ENCODE results near the gene FLAD1. TPM values are rescaled to one million over a fixed set of nuclear protein-coding genes. Genes with fewer than 3 reads are reported as not detected.

Gene FLAD1
- 10.0 and 13.7 TPM in 2 replicates for total RNA-seq

DNA sequence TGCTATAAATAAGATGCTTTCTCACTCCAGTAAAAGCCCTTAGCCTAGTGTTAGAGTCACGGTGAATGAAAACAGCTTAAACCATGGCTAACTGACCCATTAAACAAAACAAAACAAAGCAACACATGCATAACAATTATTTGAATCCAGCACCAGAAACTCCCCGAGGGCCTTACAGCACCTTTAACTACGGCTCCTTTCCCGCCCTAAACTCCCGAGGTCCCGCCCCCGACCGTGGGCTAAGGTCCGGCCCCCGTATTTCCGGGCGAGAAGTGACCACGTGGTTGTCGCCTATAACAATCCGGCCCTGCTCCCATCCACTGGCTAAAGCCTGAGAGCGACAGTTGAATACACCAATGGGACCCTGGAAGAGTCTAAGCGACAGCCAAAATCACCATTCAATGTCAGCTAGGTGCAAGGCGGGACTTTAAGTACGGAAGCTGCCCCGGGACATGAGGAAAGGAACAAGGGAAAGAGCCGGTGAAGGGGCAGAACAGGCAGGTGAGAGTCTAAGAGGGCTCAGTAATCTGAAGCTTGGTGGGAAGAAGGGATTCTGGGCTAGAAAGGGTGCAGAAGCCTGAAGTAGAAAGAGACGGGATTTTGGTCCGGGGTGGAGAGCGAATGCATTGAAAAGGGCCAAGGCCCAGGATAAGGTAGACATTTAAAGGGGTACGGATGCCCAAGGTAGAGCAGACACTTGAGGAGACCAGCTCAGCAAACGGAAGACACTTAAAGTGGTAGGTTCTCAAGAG is at the start of gene FLAD1:
FLAD1 (plus strand) TSS at position 448 of the 752 bp plus-strand sequence. CDS start 351 bp downstream, outside the sequence.

DNA sequence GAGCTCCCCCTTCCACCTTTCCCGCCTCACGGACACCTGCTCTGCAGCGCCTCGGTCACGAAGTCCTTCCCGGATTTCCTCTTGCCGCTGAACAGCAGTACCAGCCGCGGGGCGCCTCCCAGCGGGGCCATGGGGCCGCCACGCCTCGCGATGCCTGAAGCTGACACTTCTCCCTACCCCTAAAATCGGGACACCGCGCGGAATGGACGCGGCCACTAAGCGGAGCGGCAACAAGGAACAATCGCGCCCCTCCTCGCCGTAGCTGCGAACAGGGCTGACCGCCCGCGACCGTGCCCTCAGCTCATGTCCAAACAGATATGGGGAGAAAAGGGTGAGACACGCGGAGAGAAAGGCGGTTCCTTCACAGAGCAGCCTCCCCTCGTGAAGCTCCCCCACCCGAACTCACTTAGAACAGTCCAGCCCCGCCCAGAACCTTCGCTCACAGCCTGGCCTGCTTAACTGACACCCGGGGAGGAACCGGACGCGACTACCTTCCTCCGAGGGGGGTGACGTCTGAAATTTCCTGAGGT is 46.5 kb upstream of the FLAD1 start, which contains the start of gene PMVK:
PMVK (minus strand) TSS at position 165 of the 530 bp plus-strand sequence; CDS start at position 131, 34 bp downstream.

DNA sequence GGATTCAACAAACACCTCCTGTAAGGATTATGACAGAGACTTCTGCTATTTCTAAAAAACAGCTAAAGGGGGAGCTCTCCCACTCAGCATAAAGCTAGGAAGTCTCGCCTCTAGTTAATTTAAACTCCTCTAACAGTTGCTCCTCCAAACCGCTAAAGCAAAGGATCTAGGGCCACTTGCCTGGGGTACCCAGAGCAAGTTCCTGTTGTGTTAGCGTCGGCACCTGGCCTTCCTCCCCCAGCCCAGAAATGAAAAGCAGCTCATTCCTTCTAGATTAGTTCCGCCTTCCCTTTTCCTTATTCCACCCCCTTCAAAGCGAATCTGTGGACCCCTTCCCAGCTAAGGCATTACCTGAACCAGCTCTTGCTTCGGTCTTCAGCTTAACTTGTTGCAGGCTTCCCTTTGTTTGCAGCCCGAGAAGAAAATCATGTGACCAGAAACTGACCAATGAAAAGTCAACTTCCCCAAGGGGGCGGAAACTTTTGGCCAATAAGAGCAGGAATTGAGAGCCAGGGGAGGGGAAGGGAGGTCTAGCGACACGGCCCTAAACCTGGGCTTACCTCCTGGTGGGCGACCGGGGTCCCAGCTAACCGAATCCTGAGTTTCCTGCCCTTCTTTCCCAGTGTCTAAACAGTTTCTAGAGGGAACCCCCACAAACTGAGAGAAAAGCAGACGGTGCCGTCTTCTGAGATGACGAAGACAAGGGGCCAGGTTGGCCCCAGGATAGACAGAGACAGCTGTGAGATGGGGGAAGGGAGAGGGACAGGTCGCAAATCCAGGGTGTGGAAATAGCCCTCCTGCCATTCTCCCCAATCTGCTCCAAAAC is 27.2 kb upstream of the FLAD1 start, which contains the start of gene PBXIP1:
PBXIP1 (minus strand) TSS at position 382 of the 826 bp plus-strand sequence. CDS start 2,378 bp downstream, outside the sequence.

DNA sequence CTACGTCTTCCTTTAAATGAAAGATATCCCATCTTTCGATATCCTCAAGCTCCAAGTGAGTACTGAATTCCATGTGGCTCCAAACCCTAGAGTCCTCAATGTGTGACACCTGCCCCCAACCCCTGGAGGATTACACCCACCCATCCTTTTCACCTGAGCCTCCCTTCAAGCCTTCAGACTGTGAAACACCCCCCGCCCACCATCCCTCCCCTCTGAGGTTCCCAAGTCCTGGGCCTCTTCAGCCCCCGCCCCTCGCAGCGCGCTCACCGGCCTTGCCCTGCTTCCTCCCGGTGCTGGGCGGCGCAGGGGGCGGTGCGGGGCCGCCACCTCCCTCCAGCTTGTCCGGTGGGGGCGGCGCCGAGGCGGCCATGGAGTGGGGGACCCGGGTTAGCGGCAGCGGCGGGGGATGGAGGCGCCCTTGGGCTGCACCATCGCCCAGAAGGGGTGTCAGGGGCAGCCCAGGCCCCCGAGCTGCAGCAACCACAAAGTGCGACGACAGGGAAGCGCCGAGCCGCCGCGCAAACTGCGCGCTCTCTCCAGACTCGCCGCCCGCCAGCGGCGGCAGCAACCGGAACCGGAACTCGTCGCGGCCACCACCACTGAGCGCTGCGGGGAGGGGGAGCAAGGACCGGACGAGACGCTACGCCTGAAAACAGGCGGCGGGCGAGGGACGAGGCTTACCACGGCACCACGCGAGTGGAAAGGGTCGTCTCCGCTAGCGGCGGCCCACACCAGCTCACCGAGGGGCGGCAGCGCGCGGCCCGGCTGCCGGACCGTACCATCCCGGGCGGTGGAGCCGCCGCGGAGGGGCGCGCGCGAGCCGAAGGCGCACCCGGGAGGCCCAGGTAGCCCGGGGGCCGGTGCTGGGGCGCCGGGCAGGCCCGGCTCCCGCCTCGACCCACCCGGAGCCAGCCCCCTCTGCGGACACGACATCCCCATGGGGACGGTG is 21.7 kb upstream of the FLAD1 start, which contains the start of gene PYGO2:
PYGO2 (minus strand) TSS at position 576 of the 949 bp plus-strand sequence; CDS start at position 370, 206 bp downstream.

DNA sequence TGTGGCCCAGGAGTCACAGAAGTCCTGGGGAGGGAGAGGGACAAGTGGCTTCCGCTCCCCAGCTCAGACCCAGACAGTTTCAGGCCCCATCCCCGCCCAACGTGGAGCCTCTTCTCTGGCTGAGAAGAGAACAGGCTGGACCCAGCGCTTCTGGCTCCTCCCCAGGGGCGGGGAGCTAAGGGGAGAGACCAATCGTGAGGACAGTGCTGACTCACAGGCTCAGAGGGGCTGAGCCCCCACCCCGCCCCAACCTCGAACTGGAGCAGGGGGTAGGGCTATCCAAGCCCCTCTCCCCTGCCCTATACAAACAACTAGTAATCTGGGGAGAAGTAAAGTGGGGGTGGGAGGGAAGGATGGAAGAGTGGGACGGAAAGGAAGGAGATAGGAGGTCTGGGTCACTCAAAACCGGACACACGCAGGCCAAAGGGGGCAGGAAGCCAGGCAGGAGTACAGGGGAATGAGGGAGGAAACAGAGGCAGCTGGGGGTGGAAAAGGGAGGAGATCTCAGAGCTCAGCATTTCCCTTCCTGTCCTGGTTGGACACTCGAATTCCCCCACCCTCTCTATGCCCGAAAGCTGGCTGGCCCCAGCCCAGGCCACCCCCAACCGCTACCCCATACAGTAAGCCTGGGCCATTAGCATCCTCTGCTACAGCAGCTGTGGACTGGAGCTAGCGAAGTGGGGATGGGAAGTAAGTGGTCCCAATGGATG is 12.4 kb upstream of the FLAD1 start, which contains the start of gene SHC1:
SHC1 (minus strand) TSS at position 117 of the 710 bp plus-strand sequence. CDS start 221 bp downstream, outside the sequence.

DNA sequence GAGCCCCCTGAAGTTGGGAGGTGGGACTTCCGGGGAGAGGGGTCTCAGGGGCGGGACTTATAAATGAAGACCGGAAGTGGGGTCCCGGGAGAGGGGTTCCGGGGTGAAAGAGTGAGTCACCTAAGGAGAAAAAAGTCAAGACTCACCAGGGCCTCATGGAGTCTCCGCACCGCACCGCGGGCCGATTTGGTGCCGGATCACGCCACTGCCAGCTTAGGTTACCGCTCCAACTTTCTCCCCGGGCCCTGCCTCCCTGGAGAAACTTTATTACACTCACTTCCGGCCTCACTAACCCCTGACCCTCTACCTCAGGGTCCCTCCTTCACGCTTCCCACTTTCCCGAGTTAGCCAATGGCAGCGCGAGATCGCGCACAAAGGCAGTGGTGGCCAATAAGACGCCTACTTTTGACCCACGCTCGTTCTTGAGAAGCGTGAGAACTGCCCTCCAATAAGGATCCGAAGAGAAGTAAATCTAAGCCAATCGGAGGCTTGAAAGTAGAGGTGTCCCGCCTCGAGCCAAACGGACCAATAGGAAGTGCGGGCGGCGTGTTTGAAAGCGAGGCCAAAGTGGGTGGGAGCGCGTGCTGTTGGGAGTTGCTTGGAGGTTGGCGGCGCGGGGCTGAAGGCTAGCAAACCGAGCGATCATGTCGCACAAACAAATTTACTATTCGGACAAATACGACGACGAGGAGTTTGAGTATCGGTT is 8.9 kb upstream of the FLAD1 start, which contains the start of gene CKS1B:
CKS1B (plus strand) TSS at position 580 of the 706 bp plus-strand sequence; CDS start at position 645, 65 bp downstream.

DNA sequence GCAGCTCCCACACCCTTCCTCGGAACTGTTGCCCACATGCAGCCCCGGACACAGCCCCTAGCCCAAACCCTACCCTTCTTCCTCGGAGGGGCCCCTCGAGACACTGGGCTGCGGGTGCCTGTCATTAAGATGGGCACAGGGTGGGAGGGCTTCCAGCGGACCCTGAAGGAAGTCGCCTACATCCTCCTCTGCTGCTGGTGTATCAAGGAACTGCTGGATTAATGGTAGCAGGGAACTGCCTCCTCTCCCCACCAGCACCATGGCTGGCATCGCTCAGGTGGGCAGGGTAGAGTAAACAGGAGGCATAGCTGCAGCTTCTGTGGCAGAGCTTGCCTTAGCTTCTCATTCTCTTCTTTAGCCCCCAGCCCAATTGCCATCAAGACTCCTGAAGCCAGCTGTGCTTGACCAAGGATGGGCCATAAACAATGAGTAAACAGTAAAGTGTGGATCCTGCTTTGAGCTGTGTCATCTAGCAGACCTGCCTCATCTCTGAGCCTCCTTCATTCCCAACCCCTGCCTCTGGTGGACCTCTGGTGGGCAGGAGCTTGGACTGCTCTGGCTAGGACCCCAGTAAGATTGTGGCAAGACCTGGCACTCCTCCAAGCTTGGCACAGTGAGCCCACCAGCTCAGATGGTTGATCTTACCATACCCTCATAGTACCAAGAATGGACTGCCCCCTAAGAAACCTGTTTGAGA is 10.6 kb downstream of the FLAD1 start, which contains the start of gene LENEP:
LENEP (plus strand) TSS at position 15 of the 697 bp plus-strand sequence; CDS start at position 37, 22 bp downstream.

DNA sequence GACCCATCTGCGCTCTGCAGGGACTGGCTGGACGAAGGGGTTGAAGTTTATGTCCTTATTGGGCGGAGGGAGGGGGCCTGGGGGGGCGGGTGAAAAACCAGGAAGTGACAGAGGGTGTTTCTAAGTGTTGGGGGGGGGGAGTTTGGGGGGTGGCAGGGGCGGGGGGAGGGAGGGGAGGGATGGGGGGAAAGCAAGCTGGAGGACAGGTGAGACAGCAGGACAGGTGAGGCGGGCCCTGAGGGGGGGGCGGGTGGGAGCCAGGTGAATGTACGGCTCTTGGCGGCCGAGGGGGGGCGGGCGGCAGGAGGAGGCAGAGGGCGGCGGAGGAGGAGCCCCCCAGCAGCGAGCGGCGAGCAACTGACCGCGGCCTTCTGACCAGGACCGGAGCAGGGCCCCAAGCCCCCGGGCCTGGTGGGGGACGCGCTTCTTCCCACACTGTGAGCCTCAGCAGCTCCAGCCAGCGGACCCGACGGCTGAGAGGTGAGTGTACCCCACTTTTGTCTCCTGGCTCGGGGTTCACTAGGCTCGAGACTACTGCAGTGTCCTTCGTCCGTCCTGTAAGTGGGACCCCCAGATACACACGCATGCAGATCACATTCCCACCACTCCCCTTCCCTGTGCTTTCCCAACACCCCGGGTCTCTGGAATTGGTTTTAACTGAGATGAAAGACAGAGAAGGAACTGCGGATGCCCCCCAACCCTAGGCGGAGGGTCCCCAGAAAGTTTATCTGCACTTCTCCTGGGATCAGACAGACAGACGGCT is 19.5 kb downstream of the FLAD1 start, which contains the start of gene ZBTB7B:
ZBTB7B (plus strand) TSS at position 339 of the 763 bp plus-strand sequence. CDS start 11,859 bp downstream, outside the sequence.

DNA sequence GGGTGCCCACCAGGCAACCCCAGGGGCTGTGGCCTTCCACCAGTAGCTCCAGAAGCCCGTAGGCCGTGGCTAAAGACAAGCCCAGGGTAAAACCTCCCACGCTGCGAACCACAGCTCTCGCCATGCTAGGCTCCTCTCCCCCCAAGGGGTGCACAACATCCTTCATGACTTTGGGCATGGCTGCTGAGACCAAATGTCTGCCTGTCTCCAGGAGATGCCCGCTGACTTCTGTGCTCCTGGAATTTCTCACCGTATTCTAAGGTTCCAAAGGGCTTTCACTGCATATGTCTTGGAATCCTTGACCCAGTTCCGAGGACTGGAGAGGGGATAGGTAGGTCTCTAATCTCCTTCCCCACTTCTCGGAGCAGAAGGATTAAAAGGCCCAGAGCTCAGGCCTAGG is 50.4 kb downstream of the FLAD1 start, which contains the start of the genes DCST1 and DCST2:
DCST1 (plus strand) TSS at position 301 of the 400 bp plus-strand sequence. CDS start 213 bp downstream, outside the sequence.
DCST2 (minus strand) TSS at position 258 of the 400 bp plus-strand sequence; CDS start at position 178, 80 bp downstream.

Other genes starting within 250 kb of the FLAD1 start
- 0.10 and 0.19 TPM in 2 replicates for gene KCNN3, start 113.1 kb upstream of the FLAD1 start, total RNA-seq
- gene PMVK, start 46.6 kb upstream of the FLAD1 start, total RNA-seq = 12.0 and 12.4 TPM in 2 replicates
- gene PBXIP1, start 27.2 kb upstream of the FLAD1 start, total RNA-seq = 65.3 and 66.9 TPM in 2 replicates
- gene PYGO2, start 21.6 kb upstream of the FLAD1 start, total RNA-seq = 13.1 and 14.0 TPM in 2 replicates
- gene SHC1, start 12.6 kb upstream of the FLAD1 start, total RNA-seq = 255 and 277 TPM in 2 replicates
- gene CKS1B, start 8.7 kb upstream of the FLAD1 start, total RNA-seq = 24.4 and 27.5 TPM in 2 replicates
- not detected in 2 replicates for gene LENEP, start 10.2 kb downstream of the FLAD1 start, total RNA-seq
- gene ZBTB7B, start 19.5 kb downstream of the FLAD1 start, total RNA-seq = 16.1 and 19.1 TPM in 2 replicates
- 0.06 TPM in 1 of 2 replicates, not detected in the other for gene DCST2, start 50.4 kb downstream of the FLAD1 start, total RNA-seq
- not detected in 2 replicates for gene DCST1, start 50.5 kb downstream of the FLAD1 start, total RNA-seq
- 45.5 and 52.4 TPM in 2 replicates for gene ADAM15, start 68.0 kb downstream of the FLAD1 start, total RNA-seq
- gene EFNA4, start 80.4 kb downstream of the FLAD1 start, total RNA-seq = 9.6 and 9.8 TPM in 2 replicates
- 1.2 and 1.8 TPM in 2 replicates for gene EFNA3, start 95.5 kb downstream of the FLAD1 start, total RNA-seq
- gene EFNA1, start 144.5 kb downstream of the FLAD1 start, total RNA-seq = 9.2 and 14.2 TPM in 2 replicates
- gene SLC50A1, start 152.5 kb downstream of the FLAD1 start, total RNA-seq = 21.6 and 28.6 TPM in 2 replicates
- gene DPM3, start 157.2 kb downstream of the FLAD1 start, total RNA-seq = 38.6 and 50.3 TPM in 2 replicates
- 130 and 151 TPM in 2 replicates for gene KRTCAP2, start 190.0 kb downstream of the FLAD1 start, total RNA-seq
- 0.75 and 1.3 TPM in 2 replicates for gene TRIM46, start 190.5 kb downstream of the FLAD1 start, total RNA-seq
- 10.3 and 16.4 TPM in 2 replicates for gene THBS3, start 224.6 kb downstream of the FLAD1 start, total RNA-seq
- 30.4 and 47.7 TPM in 2 replicates for gene MTX1, start 225.4 kb downstream of the FLAD1 start, total RNA-seq

Data from cardiac ventricle fibroblast (primary cell).